ENCODE measurements around the gene NIPAL4.

The NIPAL4 gene

GRCh38 chr5:157523976-157524375 is 64.0 kb downstream of the NIPAL4 start:
- H3K36me3 Mint-ChIP-seq, result peaks cover 14 to 29% of the 10 kb centered on the region in 2 donors
- H3K4me3 Mint-ChIP-seq, result no peak overlapping the region
- H3K27me3 Mint-ChIP-seq, result no peaks in the 10 kb centered on the region
- peak overlapping the region; percentile 87 for H3K27ac Mint-ChIP-seq
- H3K4me1 Mint-ChIP-seq, result peaks cover 47 to 74% of the 10 kb centered on the region in 2 donors
- ATAC-seq (replicated peaks), result no peak
- H3K9me3 Mint-ChIP-seq, result peaks cover 5% of the 10 kb centered on the region in 2 donors
- no peak for DNase-seq
